Gastroesophageal sphincter (tissue), 3 donors: Measurements from ENCODE around the gene FBXO31.

Experiments used
- EP300 ChIP-seq: sonication (generic); formaldehyde crosslinking; IDR thresholded peaks from one replicate; pipeline ENCODE4 v1.6.1; 2017; ENCODE audit warnings: antibody characterized with exemption, mild to moderate bottlenecking
- POLR2A ChIP-seq, 2 donors: fragments of 450-650 bp; IDR thresholded peaks; one replicate each; pipeline ENCODE4 v1.6.1; 2017; ENCODE audit warnings: antibody characterized with exemption in 2 of 2, mild to moderate bottlenecking in 2 of 2, moderate library complexity in 1 of 2
- POLR2AphosphoS5 ChIP-seq: sonication (generic); formaldehyde crosslinking; IDR thresholded peaks from one replicate; pipeline ENCODE4 v1.6.1; 2017; ENCODE audit warnings: antibody characterized with exemption
- TF ChIP-seq, protein P1 (sequence below), 4 experiments: fragments of 200-600 bp in 2 of 4; fragments of 450-650 bp in 2 of 4; sonication (generic) in 1 of 4; IDR thresholded peaks; one replicate each; pipeline ENCODE4 v1.5.1; 2017 to 2019; ENCODE audit warnings: antibody characterized with exemption in 4 of 4, mild to moderate bottlenecking in 2 of 4, moderate library complexity in 2 of 4

DNA sequence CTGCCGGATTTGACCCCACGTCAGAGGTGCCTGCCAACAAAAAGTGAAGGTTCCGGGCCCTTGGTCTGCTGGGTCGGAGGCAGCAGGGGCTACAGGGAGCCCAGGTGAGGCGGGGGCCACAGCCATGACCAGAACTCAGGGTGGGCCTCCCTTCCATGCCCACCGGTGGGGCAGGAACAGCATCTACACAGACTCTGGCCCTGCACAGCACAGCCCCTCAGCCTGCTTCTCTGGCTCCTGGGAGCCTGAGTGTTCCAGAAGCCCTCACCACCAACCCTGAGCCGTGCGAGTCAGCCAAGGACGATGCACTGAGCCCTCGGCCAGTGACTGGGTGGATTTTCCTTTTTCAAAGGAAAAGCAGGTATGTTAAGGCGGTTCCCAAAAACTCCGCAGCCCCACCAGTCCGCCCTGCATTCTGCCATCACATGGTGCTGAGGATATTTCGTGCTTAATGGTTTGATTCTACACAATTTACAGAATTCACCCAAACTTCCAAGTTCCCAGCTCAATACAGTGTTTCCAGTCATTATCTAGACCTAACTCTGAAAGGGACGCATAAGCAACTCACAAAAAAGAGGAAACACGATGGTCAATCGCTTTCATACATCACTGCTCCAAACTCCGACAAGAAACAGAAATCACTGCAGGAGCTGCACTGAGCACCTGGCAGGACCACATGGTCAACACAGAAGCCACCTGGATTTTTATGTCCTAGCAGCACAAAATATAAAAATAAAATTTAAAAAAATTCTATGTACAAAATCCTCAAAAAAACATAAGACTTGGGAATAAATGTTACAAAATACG is 46.9 kb downstream of the FBXO31 start:
- TF ChIP-seq, protein P1, sequence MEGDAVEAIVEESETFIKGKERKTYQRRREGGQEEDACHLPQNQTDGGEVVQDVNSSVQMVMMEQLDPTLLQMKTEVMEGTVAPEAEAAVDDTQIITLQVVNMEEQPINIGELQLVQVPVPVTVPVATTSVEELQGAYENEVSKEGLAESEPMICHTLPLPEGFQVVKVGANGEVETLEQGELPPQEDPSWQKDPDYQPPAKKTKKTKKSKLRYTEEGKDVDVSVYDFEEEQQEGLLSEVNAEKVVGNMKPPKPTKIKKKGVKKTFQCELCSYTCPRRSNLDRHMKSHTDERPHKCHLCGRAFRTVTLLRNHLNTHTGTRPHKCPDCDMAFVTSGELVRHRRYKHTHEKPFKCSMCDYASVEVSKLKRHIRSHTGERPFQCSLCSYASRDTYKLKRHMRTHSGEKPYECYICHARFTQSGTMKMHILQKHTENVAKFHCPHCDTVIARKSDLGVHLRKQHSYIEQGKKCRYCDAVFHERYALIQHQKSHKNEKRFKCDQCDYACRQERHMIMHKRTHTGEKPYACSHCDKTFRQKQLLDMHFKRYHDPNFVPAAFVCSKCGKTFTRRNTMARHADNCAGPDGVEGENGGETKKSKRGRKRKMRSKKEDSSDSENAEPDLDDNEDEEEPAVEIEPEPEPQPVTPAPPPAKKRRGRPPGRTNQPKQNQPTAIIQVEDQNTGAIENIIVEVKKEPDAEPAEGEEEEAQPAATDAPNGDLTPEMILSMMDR (IDR thresholded peaks at IDR 0.05): no peak
- TF ChIP-seq POLR2A (IDR thresholded peaks at IDR 0.05): no peak
- no peak for TF ChIP-seq EP300
- TF ChIP-seq POLR2AphosphoS5: no peak
